GM12874 (cell line): ENCODE results near the gene LHX3.

ENCODE experiments used
- TF ChIP-seq, protein P1 (sequence below): IDR thresholded peaks from 2 replicates; pipeline ENCODE4 v1.5.1; 2011; ENCODE audit warnings: low read depth, mild to moderate bottlenecking, control low read depth, low read length, moderate library complexity; ENCODE audit not compliant: insufficient read depth

Gene LHX3

DNA sequence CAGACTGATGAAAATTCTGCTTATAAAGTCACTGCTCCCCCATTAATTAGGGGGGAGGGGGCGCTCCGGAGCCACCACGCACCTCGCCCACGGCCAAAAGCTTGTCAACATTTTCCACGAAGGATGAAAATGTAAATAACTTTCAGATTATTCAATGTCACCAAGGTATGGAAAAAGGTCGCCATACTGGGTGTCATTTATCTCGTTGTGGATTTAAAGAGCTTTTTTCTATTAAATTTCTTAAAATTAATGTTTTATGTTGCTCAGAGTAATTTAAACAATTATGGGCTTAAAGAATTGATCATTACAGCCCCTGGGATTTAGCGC lies 13.0 kb downstream of the LHX3 start:
- TF ChIP-seq, protein P1, sequence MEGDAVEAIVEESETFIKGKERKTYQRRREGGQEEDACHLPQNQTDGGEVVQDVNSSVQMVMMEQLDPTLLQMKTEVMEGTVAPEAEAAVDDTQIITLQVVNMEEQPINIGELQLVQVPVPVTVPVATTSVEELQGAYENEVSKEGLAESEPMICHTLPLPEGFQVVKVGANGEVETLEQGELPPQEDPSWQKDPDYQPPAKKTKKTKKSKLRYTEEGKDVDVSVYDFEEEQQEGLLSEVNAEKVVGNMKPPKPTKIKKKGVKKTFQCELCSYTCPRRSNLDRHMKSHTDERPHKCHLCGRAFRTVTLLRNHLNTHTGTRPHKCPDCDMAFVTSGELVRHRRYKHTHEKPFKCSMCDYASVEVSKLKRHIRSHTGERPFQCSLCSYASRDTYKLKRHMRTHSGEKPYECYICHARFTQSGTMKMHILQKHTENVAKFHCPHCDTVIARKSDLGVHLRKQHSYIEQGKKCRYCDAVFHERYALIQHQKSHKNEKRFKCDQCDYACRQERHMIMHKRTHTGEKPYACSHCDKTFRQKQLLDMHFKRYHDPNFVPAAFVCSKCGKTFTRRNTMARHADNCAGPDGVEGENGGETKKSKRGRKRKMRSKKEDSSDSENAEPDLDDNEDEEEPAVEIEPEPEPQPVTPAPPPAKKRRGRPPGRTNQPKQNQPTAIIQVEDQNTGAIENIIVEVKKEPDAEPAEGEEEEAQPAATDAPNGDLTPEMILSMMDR = no peak

DNA sequence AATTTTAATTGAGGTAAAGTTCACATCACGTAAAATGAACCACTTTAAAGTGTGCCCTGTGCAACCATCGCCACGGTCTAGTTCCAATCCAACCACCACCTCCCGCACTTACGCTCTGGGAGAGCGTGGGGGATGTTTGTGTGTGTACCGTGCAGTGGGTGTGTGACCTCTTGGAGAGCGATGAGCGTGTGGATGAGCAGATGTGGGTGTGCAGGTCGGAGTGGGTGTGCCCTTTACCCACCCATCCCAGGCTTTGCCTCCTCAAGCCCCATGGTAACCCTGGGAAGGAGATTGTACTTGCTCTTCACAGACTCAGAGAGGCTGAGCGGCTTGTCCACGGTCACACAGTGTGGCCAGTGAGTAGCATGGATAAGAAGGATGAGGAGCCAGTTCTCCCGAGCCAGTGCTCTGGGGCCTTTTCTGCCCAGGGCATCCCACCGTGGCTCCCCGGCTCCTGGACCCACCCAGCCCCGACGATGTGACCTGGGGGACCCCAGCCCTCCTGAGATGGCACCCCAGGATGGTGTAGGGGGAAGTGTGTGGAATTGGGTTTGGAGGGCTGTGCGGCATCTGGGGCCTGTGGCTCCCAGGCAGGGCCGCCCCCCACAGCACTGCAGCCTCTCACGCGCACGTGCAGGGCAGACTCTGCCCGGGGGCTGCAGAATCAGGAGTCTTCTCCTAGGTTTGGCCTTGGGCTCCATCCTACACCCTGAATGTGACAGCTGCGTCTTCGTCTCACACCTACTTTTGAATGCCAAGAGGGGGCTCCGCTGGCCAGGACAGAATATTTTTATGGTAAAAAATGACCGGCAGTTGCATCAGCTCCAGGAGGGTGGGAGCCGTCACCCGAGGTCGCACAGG lies 13.6 kb downstream of the LHX3 start:
- TF ChIP-seq, protein P1 = no peak

GRCh38 chr9:136190656-136191055 lies 14.3 kb downstream of the LHX3 start:
- TF ChIP-seq, protein P1 = no peak

- TF ChIP-seq, protein P1 = no peak
Observed at GRCh38 chr9:136190237-136190601, 14.7 kb downstream of the LHX3 start.

- TF ChIP-seq, protein P1 = no peak
Observed at GRCh38 chr9:136189394-136190236, 15.3 kb downstream of the LHX3 start.

DNA sequence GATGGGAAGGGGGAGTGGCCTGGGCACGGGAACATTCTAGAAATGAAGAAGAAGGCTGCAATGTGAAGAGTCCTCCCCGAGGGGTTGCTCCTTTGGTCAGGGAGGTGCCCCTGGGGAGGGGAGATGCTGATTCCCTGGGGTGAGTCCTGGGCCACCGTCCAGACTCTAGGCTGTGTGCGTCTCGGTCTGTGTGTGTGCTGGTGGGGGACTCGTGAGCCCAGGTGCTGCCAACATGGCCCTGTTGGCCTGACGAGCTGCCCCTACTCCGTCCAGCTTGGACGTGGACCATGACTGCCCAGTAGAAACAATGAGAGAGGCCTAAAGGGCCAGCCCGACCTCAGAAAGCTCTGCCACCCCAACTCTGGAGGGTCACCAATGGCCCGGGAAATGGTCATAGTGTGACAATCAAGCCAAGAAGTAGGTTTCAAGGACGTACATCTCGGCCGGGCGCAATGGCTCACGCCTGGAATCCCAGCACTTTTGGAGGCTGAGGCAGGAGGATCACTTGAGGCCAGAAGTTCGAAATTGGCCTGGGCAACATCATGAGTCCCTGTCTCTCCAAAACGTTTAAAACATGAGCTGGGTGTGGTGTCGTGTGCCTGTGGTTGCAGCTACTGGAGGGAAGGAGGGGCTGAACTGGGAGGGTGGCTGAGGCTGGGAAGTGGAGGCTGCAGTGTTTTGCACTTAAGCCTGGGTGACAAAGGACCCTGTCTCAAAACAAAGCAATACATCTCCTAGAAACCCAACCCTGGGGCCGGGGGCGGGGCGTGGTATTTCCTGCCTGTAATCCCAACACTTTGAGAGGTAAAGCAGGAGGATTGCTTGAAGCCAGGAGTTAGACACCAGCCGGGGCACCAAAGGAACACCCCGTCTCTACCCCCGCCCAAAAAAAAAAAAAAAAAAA lies 17.0 kb downstream of the LHX3 start:
- TF ChIP-seq, protein P1 = no peak

DNA sequence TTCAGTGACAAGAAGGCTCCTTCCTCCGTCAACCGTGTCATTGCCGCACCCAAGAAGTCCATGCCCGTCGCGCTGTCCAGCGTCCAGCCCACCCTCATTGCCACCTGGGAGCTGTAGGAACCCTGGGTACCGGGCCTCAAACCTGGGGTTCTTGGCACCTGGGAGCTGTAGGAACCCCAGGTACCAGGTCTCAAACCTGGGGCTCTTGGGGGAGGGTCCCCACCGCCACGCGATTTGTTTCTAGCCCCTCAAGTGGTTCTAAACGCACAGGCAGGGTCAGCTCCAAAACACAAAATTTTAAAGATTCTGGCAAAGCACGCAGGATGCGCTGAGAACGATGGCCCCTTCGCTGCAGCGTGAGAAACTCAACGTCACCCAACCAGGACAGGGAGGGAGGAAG lies 17.7 kb downstream of the LHX3 start:
- TF ChIP-seq, protein P1 = no peak
